Measurements from ENCODE around the gene PLXNA4.

- TF ChIP-seq CTCF (IDR thresholded peaks at IDR 0.05): no peak
- TF ChIP-seq POLR2AphosphoS5 (IDR thresholded peaks at IDR 0.05; ENCODE audit: low read depth, low read length): no peak
- TF ChIP-seq TCF7L2 (IDR thresholded peaks at IDR 0.05; ENCODE audit: low read depth, low read length): no peak
- no peak for TF ChIP-seq REST (IDR thresholded peaks at IDR 0.05; ENCODE audit: insufficient read depth in 1 of 2, low read depth in 2 of 2, low read length in 1 of 2)
- no peak for TF ChIP-seq SIN3A (IDR thresholded peaks at IDR 0.05; ENCODE audit: borderline replicate concordance, insufficient read depth, low read depth, low read length)
Measured at GRCh38 chr7:132292803-132293202, 283.5 kb downstream of the PLXNA4 start.

All from Panc1 (cell line).